GM12801 (cell line): ENCODE results near the gene SCTR.

ENCODE experiments used
- CTCF ChIP-seq: IDR thresholded peaks from one replicate; pipeline ENCODE4 v1.5.1; 2011; ENCODE audit warnings: control low read depth; ENCODE audit not compliant: insufficient read length; ENCODE audit errors: extremely low read depth

SCTR gene

GRCh38 chr2:119435081-119435952 is 89.0 kb downstream of the SCTR start:
- no peak for TF ChIP-seq CTCF

- no peak for TF ChIP-seq CTCF
These were observed 89.6 kb downstream of the SCTR start for GRCh38 chr2:119434664-119435063.

GRCh38 chr2:119433636-119434327 is 90.5 kb downstream of the SCTR start:
- TF ChIP-seq CTCF, result no peak

- TF ChIP-seq CTCF, result no peak
These were observed 91.3 kb downstream of the SCTR start for GRCh38 chr2:119432851-119433522.

GRCh38 chr2:119431976-119432850 is 92.1 kb downstream of the SCTR start:
- TF ChIP-seq CTCF, result no peak

- no peak for TF ChIP-seq CTCF
These were observed 92.9 kb downstream of the SCTR start, which contains the start of gene TMEM37 for GRCh38 chr2:119431155-119431975. Gene TMEM37 (plus strand): TSS chr2:119431854. CDS start chr2:119431904, 50 bp downstream.
